ENCODE measurements around the gene CSNK1D. TPM values are rescaled to one million over a fixed set of nuclear protein-coding genes. Genes with fewer than 3 reads are reported as not detected.

The CSNK1D gene
- total RNA-seq, 1 experiment from 2014 or later: 191 TPM

GRCh38 chr17:82238472-82239201, 34.9 kb downstream of the CSNK1D start:
- TSS peak; percentile 54 for BruUV-seq (replicated peaks)
- CTCF ChIA-PET: interaction anchor here (0.7 to 1.0 kb wide), 2 partner anchors 18 to 32 kb away, joined by 4 read pairs; no protein-coding TSS in a partner anchor
- H3K9me3 Mint-ChIP-seq (ENCODE audit: unreplicated experiment): no peaks in the 10 kb centered on the region
- H3K27ac Mint-ChIP-seq (ENCODE audit: low read depth, unreplicated experiment): peak overlapping the region; percentile 60
- H3K27me3 Mint-ChIP-seq (ENCODE audit: insufficient read depth, unreplicated experiment): no peaks in the 10 kb centered on the region
- H3K36me3 Mint-ChIP-seq (ENCODE audit: insufficient read depth, unreplicated experiment): peaks cover 93% of the 10 kb centered on the region
- POLR2A ChIA-PET: interaction anchor here (0.6 to 6.6 kb wide), 10 partner anchors 8 to 350 kb away, joined by 3 to 66 read pairs (median 4); partner anchors contain the start of gene SLC16A3
- peak overlapping the region; percentile 44 for H3K4me3 Mint-ChIP-seq (ENCODE audit: unreplicated experiment)
- peak; percentile 93 for DNase-seq (ENCODE audit: unreplicated experiment)
- no peak for TF ChIP-seq CTCF (IDR thresholded peaks at IDR 0.05; ENCODE audit: unreplicated experiment)
- intact Hi-C loops (cut with micrococcal nuclease): no loop called here
- peaks cover 42% of the 10 kb centered on the region for H3K4me1 Mint-ChIP-seq (ENCODE audit: insufficient read depth, unreplicated experiment)

DNA sequence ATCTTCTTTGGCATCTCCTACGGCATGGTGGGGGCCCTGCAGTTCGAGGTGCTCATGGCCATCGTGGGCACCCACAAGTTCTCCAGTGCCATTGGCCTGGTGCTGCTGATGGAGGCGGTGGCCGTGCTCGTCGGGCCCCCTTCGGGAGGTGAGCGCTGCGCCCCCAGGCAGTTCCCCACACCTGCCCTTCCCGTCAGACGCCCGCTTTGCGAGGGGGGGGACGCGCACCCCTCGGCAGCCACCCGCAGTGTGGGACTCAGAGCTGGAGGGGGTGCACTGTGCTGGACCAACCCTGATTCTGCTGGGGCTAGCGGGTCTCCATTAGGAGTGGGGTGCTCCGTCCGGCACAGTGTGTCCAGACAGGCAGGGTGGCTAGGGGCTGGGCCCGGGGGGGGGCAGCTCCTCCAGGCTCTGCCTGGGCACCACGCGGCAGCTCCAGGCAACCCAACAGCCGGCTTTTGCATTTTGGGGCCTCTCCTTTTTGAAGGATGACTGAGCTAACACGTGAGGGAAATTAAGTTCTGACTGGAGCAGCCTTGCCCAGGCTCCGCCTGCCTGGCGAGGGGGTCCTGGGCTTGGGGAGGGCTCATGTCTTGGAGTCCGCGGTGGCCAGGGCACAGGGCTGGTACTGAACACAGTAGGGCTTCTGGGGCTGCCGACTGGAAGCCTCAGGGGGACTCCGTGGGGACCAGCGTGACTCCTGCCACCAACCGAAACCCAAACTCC, 35.6 kb downstream of the CSNK1D start:
- POLR2A ChIA-PET: interaction anchor here (0.6 to 6.6 kb wide), 10 partner anchors 8 to 96 kb away, joined by 3 to 66 read pairs (median 4); partner anchors contain the start of gene SLC16A3
- intact Hi-C loops (cut with micrococcal nuclease): no loop called here
- Mint-ChIP-seq H3K36me3 (ENCODE audit: insufficient read depth, unreplicated experiment) (peaks cover 92% of the 10 kb centered on the region), H3K27me3 (ENCODE audit: insufficient read depth, unreplicated experiment) (no peaks in the 10 kb centered on the region), H3K27ac (ENCODE audit: low read depth, unreplicated experiment) (no peak overlapping the region), H3K4me3 (ENCODE audit: unreplicated experiment) (no peak overlapping the region), H3K4me1 (ENCODE audit: insufficient read depth, unreplicated experiment) (peaks cover 37% of the 10 kb centered on the region), H3K9me3 (ENCODE audit: unreplicated experiment) (no peaks in the 10 kb centered on the region)
- TF ChIP-seq CTCF (IDR thresholded peaks at IDR 0.05; ENCODE audit: unreplicated experiment): no peak
- DNase-seq (ENCODE audit: unreplicated experiment): no peak
- CTCF ChIA-PET: interaction anchor here (1.0 kb wide), 1 partner anchor 18 kb away, joined by 4 read pairs; no protein-coding TSS in a partner anchor
- no TSS peak for BruUV-seq (replicated peaks)

GRCh38 chr17:82237083-82237745, 36.3 kb downstream of the CSNK1D start:
- Mint-ChIP-seq H3K4me1 (ENCODE audit: insufficient read depth, unreplicated experiment) (peaks cover 30% of the 10 kb centered on the region), H3K9me3 (ENCODE audit: unreplicated experiment) (no peaks in the 10 kb centered on the region), H3K4me3 (ENCODE audit: unreplicated experiment) (no peak overlapping the region), H3K36me3 (ENCODE audit: insufficient read depth, unreplicated experiment) (peaks cover 86% of the 10 kb centered on the region), H3K27me3 (ENCODE audit: insufficient read depth, unreplicated experiment) (no peaks in the 10 kb centered on the region), H3K27ac (ENCODE audit: low read depth, unreplicated experiment) (no peak overlapping the region)
- TF ChIP-seq CTCF (IDR thresholded peaks at IDR 0.05; ENCODE audit: unreplicated experiment): no peak
- no TSS peak for BruUV-seq (replicated peaks)
- ChIA-PET CTCF (interaction anchor here (0.7 to 2.4 kb wide), 4 partner anchors 17 to 295 kb away, joined by 3 to 15 read pairs (median 4); no protein-coding TSS in a partner anchor), POLR2A (interaction anchor here (0.6 to 2.4 kb wide), 5 partner anchors 8 to 66 kb away, joined by 3 to 9 read pairs (median 4); no protein-coding TSS in a partner anchor)
- DNase-seq (ENCODE audit: unreplicated experiment): no peak
- intact Hi-C loops (cut with micrococcal nuclease): no loop called here
